Hematopoietic multipotent progenitor cell treated with erythropoietin and hydrocortisone succinate and interleukin-3 and kit ligand, for 17 days (in vitro differentiated cells): ENCODE results near the gene CD82.

Source experiments
- DNase-seq: peaks from one replicate; pipeline ENCODE4 v3.0.0-alpha.2; 2015; ENCODE audit warnings: low spot score

CD82 gene, protein sequence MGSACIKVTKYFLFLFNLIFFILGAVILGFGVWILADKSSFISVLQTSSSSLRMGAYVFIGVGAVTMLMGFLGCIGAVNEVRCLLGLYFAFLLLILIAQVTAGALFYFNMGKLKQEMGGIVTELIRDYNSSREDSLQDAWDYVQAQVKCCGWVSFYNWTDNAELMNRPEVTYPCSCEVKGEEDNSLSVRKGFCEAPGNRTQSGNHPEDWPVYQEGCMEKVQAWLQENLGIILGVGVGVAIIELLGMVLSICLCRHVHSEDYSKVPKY

DNA sequence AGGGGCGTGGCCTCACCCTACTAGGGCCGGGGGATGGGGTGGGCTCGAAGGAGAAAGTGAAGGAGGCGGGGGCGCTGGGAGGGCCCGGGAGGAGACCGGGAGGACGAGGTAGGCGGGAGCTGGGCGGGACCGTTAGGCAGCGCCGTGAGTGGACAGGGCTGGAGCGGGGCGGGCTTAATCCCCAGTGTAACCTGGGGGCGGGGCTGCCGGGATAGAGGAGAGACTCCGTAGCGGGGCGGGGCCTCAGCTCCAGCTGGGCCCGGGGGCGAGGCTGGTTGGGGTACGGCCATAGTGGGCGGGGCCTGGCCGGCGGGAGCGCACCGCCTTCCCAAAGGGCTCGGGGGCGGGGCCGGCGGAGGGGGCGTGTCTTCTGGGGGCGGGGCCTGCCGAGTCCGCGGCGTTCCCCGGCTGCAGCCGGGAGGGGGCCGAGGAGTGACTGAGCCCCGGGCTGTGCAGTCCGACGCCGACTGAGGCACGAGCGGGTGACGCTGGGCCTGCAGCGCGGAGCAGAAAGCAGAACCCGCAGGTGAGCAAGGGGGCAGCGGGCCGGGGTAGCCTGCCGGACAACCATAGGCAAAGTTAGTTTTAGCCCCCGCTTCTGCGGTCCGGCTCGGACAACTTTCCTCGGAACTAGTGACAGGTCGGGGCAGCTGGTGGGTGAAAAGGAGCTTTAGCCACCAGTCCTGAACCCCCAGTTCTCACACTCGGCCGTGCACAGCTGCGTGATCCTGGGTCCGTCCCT lies at the start of gene CD82:
Gene CD82, plus strand, starts transcription at position 453 of the 742 bp plus-strand sequence. CDS start 29,000 bp downstream, outside the sequence.
- peak; percentile 99 for DNase-seq

DNA sequence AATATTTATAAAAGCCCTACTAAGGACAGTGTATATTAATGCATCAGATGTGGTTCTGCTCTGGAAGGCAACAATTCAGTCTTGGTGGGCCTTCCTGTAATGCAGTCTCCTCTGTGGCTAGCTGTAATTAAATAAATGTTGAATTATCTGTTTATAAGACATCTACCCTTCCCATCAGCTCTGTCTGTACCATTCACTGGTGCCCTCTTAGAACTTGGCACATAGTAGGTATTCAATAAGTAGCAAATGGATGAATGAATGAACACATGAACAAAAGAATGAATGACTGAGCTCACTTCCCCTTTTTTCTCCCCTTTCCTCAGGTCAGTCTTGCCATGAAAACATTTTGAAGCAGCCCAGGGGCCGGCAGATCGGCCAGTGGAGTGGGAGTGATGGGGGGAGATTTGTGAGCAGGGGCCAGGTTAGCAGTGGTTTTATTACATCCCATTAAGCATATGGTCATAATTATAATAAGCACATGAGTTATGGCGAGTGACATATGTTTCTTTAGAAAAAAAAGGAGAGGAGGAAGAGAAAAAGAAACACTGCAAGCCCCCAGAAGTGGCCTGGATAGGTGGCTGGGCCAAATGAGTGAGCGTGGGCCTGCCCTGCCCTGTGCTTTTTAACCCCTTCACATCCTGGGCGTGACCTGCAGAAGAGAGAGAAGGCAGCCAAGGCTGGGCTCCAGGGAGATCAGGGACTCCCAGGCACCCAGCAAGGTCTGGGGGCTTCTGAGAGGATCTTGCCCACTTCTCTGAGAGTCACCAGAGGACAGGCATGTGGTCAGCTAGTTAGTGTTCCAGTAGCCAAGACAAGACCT lies 48.6 kb upstream of the CD82 start:
- DNase-seq = no peak

DNA sequence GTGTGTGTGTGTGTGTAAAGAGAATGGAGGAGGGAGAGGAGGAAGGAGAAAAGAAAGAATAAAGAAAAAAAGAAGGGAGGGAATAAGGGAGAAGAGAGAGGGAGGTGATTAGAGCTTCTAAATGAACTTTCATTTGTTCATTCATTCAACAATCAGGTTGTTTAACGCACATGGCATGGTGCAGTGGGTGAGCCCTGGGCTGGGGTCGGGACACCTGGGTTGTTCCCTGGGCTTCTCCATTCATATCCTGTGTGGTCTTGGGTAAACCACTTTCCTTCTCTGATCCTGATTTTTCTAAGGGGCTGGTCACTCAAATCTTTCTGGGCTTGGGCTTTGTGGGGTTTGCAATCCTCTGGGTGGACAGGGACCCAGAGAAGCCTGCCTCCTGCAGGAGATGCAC lies 47.9 kb upstream of the CD82 start:
- no peak for DNase-seq

DNA sequence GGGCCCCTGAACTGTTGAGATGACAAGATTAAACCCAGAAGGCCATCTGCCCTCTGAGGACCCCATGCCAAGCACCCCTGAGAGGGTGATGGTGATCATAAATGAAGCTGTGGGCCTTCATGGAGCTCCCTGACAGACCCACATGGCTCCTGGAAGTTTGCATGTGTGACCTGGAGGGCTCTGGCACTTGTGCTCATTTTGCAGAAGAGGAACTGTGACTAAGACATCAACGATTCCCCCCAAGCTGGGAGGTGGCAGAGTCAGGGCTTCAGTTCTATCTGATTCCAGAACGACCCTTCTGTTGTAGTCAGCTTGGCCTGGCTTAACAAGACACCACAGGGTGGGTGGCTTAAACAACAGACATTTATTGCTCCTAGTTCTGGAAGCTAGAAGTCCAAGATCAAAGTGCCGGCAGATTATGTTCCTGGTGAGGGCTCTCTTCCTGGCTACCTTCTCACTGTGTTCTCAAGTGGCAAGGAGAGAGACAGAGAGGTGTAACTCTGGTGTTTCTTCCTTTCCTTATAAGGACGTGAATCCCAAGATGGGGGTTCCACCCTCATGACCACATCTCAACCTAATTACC lies 46.4 kb upstream of the CD82 start:
- DNase-seq = no peak

DNA sequence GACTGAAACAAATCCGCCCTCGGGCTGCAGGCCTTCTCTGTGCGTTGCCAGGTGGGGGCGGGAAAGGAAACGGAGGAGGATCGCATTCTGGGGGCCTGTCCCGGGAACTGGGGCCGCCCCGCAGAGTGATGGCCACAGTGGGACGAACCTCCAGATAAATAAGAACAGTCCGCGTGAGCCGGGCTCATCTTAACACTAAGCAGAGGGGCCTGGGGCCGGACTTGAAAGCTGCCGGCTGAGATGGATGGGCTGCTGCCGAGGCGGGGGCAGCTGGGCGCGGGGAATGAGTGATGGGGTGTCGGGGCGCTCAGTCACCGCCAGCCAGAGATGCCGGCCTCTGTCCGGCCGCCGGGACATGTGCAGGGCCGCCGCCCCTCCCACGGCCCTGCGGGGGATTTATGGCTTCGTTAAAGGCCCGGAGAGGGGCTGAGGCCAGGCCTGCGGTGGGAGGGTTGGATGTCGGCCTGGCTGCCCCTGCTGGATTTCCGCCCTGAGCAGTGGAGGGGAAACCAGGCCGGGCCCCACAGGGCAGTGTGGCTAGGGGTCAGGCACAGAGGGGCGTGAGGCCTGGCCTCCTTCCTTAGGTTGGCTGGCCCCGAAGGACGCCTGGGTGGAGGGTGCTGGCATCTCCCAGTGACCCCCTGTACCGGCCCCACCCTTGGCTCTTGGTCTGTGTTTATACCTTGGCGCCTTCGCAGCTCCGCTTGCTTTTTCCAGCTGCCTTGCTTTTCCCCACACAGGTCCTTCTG lies 45.3 kb upstream of the CD82 start:
- no peak for DNase-seq

DNA sequence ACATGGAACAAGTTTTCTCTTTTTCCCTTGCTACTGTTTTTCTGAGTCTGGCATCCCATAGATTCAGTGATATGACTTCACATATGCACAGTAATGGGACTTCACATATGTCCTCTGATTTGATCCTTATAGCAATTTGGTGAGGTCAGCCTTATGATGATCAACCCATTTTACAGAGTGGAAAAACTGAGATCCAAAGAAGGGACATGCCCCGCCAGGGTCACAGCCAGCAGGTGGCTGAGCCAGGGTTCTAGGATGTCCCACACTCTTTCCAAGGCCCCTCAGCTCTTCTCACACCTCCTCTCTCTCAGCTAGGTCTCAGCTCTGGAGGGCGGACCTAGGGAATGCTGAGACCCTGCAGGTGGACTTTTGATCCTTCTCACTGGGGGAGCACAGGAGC lies 44.3 kb upstream of the CD82 start:
- DNase-seq = no peak

DNA sequence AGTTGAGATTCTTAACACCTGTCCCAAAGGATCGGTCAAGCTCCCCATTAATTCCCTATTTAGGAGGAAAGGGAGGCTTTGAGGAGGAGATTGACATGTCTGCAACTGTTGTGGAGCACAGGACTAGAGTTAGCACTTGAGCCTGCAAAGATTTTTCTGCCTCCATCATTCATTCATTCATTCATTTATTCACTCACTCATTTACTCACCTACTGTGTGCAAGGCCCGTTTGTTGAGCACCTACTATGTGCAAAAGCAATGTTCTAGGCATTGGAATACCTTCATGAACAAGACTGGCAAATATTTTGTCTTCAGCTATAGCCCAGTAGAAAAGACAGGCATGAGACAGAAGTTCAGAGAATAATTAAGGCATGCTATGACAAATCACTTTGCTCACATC lies 43.2 kb upstream of the CD82 start:
- DNase-seq = no peak

DNA sequence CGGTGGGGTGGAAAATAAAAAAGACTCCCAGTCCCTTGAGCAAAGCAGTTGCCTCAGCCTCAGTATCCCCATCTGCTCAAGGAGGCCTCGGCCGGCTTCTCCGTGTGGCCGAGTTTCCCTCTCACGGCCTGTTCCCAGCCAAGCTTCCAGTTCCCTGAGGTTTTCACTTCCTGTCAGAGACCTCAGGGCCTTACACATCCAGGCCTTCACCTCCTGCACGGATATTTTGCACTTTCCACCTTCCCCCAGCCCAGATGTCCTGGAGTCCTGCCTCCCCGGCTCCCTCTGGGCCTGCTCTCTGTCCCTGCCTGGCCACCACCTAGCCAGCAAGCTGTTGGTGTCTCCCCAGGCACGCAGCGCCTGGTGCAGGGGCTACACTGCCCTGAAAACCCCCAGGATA lies 41.1 kb upstream of the CD82 start:
- DNase-seq = no peak

DNA sequence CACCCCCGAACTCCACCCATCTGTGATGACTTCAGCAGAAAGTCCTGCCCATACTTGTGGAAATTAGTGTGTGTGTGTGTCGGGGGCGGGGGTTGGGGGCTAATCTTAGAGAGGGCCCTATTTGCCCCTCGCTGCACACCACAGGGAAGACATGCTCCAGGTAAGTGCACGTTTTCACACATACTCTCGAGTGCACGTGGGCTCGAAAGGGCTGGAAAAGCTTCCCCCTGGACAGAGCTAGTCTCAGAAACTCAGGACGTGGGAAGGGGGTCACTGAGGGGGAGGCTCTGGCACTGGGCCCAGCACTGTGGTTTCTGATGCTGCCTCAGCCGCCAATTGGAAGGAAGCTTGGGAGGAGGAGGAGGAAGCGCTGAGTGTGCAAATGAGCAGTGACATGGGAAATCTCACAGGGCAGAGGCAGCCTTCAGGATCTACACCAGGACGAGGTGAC lies 40.7 kb upstream of the CD82 start:
- DNase-seq = no peak

DNA sequence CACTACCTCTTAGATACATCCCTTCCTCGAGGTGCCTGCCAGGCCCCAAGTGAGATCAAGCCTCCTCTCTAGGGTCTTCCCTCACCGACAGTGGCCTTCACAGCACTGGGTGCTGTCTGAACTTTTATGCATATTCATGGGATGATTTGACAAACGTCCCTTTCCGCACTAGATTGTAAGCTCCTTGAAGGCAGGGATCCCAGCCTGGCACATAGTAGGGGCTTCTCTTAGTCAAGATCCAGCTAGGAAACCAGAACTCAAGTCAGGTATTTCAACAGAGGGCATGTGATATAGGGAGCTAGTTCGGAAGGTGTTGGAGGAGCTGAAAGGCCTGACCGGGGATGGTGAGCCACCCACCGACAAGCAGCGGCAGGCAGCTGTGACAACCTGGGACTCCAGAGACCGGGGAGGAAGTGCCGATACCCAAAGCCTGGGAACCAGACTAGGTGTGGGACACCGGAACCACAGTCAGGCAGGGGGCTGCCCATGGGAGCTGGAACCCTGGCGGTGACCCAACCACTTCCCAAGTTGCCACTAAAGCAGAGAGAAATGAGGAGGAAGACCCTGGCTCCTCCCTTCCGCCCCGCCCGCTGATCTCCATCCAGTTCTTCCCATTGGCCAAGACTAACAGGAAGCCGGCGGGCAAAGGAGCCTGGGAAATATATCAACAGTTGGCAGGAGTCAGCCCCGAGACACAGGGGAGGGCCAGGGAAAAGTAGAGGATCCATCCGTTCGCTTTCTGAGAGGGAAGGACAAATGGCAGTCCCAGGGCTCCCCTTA lies 39.8 kb upstream of the CD82 start:
- no peak for DNase-seq

DNA sequence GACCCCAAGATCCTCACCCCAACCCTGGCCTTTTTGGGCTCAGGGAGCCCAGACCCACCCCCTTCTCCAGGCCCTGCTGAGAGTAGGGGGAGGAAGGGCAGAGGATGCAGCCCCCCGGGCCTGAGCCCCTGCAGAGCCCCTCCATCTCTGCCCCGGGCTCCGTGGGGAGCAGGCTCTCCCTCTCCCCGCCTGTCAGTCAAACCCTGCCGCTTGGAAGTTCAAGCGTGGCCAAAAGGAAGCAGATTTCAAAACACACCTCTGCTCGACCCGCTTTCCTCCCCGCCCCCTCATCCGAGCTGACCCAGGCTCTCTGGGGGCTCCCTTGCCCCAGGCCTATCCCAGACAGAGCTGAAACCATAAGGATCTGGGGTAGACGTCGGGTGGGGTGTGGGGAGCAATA lies 39.0 kb upstream of the CD82 start:
- no peak for DNase-seq

DNA sequence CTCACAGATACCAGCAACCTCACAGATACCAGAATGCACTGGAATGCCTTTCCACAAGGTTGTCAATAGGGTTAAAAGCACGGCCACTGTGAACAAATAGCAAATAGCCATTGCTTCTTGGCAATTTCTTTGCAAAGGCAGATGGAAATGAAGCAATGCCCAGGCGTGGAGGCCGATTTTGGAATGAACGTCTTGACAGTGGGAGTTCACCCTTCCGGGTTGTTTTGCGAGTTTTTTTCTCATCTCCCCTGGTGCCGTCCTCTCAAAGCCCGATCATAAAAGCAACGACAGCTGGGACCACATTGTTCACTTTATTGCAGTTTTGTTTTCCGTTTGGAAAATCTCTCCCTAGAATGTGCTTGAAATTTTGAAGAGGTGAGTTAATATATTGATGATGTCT lies 38.0 kb upstream of the CD82 start:
- DNase-seq = no peak

DNA sequence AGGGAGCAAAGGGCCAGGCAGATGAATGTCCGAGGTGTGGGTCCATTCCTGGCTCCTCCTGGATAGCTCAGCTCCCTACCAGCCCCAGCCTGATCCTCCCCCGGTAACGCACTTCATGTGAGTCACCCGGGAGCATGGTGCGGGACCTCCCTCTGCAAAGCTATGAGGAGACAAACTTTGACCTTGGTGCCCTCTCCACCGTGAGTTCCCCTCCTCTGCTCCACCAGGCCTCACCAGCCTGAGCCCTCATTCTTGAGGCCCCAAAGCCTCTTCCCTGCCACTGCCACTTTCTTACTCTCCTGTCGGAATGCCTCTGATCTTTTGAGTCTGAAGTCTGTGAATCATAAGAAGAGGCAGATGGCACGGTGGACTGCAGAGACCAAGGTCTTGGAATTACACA lies 37.4 kb upstream of the CD82 start:
- DNase-seq = no peak

DNA sequence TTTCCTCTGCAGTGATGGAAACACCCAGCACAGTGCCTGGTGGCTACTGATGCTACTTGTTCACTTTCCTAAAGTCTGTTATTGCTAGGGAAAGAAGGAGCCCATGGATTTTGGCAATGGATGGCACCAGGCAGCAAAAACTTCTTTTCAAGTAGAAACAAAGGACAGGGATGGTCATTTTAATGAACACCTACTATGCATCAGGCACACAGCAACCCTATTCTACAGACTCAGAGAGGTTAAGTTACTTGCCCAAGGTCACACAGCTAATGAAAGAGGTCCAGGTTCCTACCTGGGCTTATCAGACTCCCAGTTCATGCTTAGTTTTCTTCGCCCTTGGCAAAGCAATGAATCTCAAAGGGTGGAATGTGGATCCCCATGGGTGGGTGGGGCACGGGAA lies 36.9 kb upstream of the CD82 start:
- DNase-seq = no peak

DNA sequence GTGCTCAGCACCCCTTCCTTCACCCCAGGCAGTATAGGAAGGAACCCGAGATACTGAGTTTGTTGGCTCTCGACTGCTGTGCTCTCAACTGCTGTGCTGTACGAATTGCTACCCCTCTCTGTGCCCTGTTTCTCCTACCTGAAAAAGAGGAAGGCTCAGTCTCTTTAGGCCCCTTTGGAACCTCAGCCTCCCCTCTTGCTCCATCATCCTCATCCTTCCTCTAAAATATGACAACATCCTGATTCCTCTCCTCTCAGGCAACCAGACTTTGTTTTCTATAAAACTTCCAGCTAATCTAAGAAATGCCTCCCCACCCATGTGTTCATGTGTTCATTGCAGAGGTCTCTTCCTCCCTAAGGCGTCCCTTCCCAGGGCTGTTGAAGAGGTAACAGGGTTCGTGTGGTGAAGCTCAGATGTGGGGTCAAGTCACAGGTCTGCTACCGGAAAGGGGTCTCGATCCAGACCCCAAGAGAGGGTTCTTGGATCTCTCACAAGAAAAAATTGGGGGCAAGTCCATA lies 35.5 kb upstream of the CD82 start:
- DNase-seq = no peak

DNA sequence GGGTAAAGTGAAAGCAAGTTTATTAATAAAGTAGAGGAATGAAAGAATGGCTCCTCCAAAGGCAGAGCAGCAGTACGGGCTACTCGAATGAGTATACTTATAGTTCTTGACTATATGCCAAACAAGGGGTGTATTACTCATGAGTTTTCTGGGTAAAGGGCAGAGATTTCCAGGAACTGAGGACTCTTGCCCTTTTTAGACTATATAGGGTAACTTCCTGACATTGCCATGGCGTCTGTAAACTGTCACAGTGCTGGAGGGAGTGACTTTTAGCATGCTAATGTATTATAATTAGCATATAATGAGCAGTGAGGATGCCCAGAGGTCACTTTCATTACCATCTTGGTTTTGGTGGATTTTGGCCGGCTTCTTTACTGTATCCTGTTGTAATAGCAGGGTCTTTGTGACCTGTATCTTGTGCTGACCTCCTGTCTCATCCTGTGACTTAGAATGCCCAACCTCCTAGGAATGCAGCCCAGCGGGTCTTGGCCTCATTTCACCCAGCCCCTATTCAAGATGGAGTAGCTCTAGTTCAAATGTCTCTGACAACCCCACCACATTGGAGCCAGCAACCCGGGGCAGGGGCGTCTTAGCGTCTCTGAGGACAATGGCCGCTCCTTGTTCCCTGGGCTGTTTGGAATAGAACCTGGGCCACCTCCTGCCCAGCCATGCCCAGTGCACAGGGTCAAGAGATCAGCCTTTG lies 34.9 kb upstream of the CD82 start:
- no peak for DNase-seq

DNA sequence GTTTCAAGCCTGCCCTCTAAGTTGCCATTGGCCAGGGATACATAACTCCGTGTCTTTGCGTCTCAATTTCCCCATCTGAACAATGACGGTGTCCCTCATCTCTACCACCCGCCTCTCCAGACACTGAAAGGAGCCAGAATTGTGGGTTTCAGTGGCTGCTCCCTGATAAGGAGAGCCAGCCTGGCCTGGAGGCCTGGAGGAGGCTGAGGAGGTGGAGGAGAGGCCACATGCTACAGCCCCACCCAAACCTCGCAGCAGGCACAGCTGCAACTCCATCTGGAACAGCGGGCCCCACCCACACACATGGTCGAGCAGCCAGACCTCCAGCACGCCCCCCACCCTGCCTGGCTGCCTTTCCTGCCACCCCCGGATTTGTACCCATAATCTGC lies 34.4 kb upstream of the CD82 start:
- peak; percentile 41 for DNase-seq

DNA sequence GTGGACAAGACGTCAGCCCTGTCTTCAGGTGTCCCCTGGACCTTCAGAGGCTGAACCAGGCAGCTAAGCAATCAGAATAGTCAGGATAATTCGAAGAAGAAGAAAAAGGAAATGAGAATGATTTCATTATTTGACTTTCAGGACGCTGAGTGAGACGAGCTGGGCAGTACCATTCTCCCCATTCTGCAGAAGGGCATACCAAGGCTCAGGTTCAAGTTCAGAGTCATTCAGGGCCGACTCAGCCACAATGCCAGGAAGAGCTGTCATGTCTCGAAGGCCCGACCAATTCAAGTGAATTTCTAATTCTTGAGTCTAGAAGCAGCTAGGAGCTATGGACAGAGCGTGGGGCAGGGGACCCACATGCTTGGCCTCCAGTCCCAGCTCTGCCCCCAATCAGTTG lies 33.8 kb upstream of the CD82 start:
- no peak for DNase-seq

DNA sequence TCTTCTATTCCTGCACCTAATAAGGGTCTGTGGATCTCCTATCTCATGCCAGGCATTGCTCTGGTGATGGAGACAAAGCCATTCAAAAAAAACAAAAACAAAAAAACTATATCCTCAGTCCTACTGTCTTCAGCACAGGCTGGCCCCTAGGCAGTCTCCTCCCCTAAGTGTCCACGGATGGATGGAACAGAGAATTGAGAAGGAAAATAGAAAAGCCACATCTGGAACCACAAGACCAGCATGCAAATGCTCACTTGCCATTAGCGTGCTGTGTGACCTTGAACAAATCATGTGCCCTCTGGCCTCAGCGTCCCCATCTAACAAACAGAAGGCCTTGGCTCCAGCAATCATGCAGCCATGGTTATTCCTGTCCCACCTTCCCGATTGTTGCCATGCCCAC lies 32.7 kb upstream of the CD82 start:
- no peak for DNase-seq
